ENCODE data around the gene ATP8B3.

The ATP8B3 gene, protein sequence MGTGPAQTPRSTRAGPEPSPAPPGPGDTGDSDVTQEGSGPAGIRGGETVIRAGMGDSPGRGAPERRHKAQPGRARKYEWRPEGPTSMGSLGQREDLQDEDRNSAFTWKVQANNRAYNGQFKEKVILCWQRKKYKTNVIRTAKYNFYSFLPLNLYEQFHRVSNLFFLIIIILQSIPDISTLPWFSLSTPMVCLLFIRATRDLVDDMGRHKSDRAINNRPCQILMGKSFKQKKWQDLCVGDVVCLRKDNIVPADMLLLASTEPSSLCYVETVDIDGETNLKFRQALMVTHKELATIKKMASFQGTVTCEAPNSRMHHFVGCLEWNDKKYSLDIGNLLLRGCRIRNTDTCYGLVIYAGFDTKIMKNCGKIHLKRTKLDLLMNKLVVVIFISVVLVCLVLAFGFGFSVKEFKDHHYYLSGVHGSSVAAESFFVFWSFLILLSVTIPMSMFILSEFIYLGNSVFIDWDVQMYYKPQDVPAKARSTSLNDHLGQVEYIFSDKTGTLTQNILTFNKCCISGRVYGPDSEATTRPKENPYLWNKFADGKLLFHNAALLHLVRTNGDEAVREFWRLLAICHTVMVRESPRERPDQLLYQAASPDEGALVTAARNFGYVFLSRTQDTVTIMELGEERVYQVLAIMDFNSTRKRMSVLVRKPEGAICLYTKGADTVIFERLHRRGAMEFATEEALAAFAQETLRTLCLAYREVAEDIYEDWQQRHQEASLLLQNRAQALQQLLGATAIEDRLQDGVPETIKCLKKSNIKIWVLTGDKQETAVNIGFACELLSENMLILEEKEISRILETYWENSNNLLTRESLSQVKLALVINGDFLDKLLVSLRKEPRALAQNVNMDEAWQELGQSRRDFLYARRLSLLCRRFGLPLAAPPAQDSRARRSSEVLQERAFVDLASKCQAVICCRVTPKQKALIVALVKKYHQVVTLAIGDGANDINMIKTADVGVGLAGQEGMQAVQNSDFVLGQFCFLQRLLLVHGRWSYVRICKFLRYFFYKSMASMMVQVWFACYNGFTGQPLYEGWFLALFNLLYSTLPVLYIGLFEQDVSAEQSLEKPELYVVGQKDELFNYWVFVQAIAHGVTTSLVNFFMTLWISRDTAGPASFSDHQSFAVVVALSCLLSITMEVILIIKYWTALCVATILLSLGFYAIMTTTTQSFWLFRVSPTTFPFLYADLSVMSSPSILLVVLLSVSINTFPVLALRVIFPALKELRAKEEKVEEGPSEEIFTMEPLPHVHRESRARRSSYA (N-terminal part only)

DNA sequence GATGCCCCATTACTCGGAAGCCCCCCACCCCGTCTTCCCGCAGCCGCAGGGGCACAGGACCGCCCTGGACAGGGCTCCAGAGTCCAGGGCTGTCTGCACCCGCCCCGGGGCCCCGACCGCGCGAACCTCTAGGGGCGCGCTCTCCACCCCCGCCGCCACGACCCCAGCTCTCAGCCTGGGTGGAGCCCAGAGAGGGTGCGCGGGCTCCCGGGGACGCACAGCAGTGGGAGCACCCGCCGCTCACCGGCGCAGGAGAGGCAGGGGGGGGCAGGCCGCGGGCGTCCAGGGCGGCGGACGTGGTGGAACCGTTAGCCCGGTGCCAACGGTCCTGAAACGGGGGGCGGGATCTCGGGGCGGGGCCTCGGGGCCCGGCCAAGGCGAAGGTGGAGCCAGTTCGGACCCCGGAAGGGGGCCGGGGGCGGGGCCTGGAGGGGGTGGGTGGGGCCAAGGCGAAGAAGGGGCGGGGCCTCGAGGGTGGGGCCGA is at the start of gene ATP8B3:
Gene ATP8B3, minus strand, starts transcription at position 335 of the 484 bp plus-strand sequence. CDS start 540 bp downstream, outside the sequence.
- peak; percentile 57 for DNase-seq (ENCODE audit: low read depth)

DNA sequence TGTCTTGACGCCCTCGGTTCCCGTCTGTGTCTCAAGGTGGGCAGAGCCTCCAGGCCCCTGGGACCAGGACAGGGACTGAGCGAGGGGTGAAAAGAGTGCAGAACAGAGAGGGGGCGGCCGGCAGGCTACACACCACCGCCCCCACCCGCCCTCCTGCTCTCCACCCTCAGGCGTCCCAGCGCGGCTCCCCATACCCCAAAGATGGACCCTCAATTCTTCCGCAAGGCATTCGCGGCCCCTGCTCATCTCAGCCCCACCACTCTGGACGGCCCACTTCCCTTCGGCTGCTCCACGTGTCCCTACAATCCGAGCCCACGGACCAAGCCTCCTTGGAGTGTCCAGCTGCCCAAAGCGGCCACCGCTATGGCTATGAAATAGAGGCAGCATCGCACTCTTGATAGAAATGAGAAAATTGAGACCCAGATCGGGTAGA is 49.5 kb upstream of the ATP8B3 start:
- DNase-seq (ENCODE audit: low read depth) = no peak

DNA sequence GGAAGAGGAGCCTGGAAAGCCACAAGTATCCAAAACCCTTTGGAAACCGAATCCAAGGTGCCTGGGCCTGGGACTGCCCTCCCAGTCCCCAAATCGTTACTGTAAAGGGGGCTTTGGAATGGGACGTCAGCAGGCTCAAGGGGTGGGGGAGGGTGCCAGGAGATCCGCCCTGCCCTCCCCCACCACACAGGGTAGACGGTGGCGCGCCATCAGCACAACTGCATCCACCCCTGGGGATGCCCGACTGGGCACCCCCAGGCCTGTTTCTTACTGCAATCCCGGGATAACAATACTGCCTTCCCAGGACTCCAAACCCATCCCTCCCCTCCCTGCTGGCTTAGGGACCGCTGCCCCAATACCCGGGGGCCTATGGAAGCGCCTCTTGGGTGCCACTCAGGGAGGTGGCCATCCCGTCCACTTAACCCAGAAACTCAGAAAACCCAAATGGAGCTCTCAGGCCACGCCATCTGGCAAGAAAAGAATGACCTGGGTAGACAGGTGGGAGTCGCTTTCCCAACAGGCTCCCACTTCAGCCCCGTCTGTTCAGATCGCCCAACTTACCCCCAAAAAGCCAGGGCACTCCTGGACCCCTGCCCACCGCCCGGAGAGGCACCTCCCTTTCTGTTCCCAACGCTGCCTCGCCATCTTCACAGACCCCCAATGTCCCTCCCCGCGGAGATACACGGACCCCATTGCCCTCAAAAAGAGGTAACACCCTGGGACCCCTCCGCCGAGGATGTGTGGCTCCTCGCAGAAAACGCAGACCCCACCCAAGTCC is 48.9 kb upstream of the ATP8B3 start:
- no peak for DNase-seq (ENCODE audit: low read depth)

DNA sequence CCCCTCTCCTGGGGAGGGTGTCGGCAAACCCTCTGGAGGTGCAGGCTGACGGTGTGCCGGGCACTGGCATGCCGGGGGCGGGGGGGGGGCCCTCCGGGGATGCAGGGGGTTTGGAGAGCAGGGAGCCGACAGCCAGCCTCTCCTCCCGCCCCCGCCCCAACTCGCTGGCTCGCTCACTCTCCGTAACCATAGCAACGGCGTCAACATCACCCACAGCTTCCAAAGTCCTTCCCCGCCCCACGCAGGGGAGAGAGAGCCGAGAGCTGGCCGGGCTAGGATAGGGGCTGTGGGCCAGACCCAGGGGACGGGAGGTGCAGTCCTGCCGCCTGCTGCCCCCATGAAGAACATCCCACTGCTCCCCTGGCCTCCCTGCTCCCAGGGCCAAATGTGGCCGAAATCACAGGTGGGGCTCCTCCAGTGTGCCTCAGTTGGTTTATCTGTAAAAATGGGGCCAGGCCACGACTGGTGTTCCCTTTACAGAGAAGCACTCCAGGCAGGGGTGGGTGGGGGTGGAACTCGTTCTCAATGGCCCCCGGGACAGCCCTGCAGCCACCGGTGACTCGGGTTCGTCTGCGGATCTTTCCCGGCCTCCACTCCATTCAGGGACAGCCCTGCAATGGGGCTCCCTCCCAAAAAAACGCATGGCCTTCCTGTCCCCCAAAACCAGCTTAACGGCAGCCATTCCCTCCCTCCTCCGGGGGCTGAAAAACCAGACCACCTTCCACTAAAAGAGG is 48.1 kb upstream of the ATP8B3 start:
- DNase-seq (ENCODE audit: low read depth) = peak; percentile 48

DNA sequence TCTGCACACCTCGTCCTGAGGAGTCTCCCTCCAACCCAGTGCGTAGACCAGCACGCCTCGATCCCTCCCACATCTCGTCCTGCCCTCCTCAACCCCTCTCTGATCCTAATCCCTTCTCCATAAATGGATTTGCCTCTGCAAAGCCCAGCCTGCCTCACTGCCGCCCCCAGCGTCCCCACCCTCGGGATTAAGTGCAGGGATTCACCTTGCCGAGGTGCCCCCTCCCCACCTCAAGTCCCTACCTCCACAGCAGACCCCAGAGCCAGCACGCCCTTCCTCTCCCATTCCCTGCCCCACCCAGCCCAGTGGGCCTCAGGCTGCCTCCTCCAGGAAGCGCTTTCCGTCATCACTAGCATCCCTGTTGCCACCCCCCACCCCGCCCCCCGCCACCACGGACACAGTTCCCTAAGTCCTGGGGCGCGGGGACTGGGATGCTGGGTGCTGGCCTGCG is 47.3 kb upstream of the ATP8B3 start:
- DNase-seq (ENCODE audit: low read depth) = no peak

DNA sequence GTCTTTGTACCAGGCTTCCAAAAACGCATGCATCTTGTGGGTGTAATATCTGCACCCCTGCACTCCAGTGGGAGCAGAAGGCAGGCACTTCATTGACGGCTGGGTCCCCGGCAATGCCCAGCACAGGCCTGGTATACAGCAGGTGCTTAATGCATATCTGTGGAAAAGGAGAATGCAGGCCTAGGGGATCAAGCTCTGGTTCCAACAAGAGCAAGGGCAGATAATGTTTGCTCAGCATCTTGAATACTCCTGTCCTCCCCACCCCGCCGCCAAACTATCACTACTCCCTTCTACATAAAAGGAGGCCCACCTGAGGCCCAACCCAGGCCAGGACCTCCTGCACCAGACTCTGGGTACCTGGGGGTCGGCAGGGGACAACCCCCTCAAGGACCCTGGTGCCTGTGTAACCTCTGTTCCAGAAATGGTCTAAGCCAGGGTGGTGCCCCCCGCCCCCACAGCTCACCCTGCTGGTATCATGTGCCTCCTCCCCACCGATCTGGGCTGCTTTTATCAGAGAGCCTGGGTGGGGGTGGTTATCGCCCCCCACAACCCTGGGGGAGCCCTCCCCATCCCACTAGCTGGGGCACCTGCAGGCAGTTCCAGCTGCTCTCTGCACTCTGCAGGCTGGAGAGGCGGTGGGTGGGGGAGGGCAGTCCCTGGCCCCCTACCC is 46.5 kb upstream of the ATP8B3 start:
- no peak for DNase-seq (ENCODE audit: low read depth)

DNA sequence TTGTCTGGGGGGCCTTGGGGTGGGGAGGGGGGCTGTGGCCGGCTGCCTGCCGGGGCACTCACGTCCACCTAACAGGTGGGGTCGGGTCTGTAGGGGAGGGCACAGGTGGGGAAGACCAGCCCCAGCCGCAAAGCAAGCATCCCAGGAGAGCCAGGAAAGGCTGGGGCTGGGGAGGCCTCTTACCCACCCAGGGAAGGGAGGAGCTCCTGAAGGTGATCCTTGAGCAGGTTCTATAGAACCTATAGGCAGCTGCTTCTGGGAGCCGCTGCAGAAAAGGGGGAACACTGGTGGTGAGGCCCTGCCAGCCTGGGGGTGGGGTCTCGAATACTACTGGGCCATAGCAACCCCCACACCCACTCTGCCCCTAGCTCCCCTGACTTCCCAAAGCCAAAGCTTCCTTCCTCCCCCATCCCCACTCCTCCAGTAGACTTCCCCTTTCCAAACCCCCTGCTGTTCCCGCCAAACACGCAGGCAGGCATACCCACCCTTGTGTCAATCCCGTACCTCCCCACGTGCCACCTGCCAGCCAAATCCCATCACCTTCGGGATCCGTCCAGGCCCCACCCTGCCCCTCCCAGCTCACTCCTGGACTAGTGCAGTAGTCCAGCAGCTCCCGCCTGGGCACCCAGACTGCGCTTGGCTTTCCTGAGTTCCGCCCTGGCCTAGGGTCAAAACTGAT is 45.7 kb upstream of the ATP8B3 start:
- no peak for DNase-seq (ENCODE audit: low read depth)

DNA sequence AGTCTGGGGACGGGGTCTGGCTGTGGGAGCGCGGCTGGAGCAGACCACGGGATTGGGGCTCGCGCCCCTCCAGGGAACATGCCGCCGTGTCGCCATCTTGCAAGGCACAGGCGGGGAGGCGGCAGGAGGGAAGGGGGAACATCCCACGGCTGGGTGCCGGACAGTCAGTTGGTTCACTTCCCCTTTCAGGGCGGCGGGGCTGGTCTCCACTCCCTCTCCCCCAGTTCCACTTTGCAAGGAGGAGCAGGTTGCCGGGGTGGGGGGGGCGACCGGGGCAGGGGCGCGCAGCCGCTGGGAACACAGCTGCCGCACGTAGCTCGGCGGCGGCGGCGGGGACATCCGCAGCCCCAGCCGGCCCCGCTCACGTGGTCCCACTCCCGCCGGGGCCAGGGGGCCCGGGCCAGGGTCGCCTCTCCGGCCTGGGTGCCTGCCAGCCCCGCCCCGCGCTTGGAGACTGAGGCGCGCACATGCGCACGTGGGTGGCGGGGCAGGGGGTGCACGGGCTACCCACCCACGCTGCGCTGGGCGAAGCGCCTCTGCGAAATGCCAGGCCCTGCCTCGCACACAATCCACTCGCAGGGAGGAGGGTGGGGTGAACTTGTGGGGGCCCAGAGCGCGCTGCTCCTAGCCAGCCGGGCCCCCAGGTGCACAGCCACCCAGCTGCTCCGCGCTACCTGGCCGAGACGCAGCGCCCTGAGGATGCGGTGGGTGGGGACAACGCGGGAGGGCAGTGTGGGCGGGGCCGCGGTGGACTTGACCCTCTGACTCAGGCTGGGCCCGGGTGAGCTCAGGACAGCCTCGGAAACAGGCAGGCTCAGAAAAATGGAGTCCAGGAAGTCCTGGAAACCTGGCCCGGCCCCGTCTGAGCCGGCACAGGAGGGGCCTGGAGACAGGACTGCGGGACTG is 44.9 kb upstream of the ATP8B3 start:
- no peak for DNase-seq (ENCODE audit: low read depth)

DNA sequence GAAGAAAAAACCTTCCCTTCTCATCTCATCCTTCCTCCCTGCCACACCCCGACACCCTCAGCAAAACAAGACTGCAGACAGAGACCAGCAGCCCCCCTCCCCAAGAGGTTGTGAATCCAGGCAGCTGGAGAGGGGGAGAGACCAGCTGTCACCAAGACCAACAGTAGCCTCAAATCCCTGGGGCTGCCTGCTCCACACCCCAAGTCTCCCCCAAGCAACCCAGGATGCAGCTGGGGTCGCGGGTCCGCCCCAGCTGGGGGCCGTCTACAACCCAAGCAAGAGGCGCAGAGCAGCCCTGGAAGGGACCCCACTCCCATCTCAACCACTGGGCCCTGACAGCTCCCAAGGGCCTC is 44.2 kb upstream of the ATP8B3 start:
- no peak for DNase-seq (ENCODE audit: low read depth)

DNA sequence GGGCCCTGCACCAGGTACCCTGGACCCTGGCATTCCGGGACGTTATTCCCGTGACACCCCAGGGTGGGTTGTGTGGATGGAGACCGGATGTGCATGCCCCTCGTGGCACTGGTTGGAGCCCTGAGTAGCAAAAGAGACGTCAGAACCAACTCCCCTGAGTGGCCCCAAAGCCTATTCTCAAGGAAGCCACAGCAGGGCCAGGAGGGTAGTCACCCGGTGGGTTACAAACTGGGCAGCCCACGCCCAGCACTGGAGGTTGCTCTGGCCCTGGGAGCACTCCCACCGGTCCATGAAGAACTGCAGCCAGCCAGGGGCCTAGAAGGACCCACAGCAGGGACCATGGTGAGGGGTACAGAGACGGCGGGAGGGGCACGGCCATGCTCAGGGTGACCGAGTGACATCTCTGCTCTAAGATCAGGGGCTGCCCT is 43.8 kb upstream of the ATP8B3 start:
- no peak for DNase-seq (ENCODE audit: low read depth)

DNA sequence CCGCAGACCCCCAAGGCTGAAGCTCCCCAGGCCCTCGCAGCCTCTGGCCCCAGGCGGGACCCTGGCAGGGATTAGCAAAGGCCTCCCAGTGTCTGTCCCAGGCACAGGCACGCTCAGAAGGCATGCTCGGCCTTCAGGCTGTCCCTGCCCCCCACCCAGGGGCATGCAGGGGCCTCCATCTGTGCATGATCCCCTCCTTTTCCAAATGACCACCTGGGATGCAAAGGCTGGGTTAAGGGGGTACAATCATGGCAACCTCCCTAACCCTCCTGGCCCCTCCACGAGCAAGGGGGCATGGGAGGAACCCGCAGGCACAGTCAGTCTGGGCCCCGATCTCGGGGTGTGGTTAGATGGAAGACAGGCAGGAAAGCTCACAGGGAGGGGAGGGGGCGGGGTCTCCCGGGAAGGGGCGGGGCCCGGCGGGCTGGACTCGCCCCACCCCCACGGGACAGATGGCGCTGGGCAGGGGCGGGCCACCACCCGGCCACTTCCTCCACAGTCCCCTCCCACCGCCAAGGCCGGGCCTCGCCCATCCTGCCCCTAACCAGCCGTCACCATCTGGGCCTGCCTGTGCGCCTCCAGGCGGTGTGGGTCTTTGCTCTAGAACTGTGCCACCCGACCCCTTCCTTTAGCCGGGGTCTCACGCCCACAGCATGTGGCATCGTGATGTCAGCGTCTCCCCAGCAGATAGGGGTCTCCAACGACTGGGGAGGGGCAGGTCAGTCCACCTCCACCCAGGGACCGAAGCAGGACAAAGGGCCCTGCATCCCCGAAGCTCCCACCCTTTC is 43.2 kb upstream of the ATP8B3 start:
- peak; percentile 71 for DNase-seq (ENCODE audit: low read depth)

DNA sequence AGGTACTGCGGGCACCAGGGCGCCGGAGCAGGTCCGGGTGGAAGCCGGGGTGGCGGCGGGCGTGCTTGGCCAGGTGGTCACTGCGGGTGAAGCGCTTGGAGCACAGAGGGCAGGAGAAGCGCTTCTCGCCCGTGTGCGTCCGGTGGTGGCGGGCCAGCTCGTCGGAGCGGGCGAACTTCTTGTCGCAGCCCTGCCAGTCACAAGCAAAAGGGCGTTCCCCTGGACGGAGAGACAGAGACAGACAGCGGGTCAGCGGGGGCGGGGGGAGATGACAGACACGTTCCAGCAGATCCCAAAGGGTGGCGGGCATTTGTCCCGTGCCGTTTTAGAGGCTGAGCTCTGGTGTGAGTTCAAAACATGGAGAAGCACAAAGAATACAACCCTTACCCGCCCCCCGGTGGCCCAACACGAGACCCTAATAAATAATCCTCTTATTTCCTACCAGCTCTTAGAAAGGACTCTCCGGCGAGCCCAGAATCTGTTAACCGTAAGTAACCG is 42.5 kb upstream of the ATP8B3 start:
- DNase-seq (ENCODE audit: low read depth) = no peak

DNA sequence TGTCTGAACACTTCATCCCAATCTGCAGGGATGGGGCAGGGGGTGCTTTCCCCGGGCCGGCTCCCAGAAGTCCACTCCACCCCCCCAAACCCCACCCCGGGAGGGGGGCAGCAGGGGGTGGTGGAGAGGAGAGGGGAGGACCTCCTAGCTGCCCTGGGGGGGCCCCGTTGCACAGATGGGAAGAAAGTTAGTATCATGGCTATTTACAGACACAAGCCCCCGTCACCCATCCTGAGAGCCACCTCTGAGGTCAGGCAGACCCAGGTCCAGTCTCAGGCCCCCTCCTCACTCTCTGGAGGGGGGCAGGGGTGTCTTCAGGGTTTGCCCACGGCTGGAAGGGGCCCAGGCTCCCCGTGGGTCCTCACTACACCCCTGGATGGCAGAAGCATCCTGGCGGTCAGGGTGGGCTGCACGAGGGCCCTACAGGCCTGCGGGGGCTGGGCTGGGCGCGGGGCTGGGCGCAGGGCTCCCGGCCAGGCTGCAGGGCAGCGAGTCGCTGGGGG is 42.0 kb upstream of the ATP8B3 start:
- no peak for DNase-seq (ENCODE audit: low read depth)

DNA sequence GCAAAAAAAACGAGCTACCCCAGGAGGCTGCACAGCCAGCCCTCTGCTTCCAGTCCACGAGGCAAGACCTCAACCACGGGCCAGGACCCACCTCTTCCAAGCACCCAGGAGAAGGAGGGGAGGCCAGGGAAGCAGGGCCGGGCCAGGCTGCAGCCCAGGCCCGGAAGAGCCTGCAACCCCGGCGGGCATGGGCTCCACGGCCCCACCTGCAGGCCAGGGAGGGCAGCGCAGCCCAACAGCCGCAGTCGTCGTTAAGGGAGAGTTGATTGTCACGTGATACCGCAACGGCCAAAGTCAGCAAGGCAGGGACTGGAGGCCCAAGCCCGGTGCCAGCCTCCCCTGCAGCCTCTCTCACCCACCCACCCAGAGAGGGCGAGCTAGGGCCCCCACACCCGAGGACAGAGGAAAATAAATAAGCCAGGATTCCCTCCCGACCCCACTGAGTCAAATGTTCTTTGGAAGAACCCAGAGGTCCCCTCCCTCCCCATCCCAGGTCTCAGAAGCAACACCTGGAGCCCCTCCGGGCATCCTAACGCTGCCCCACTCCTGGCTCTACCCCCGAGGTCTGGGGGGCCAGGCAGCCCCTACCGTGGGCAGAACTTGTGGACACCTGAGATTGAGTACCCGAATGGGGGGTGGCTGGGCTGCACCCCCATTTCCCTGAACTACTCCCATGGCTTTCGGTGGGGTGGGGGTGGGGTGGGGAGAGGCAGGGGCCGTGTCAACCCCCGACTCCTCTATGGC is 41.4 kb upstream of the ATP8B3 start:
- peak; percentile 72 for DNase-seq (ENCODE audit: low read depth)

DNA sequence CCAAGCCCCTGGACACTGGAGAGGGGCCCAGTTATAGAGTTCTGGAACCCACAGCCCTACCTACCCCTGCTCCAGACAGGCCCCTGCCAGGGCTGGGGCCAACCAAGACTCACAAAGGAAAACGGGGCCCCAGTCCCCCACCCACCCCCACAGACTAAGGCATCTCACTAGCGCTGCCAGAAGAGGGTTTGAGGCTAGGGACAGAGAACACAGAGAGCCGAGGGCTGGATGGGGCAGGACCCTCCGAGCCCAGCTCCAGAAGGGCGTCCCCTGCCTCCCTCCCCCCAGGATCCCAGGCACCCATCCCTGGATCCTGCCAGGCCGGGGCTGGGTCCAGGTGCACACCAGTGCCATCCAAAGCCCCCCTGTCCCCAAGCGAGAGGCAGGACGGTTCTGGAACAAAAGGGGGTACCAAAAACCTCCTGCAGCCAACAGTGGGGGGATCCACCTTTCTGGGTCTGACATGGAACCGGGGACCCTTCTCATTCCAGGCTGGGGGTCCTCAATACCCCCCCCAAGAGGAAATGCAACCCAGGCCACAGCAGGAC is 40.6 kb upstream of the ATP8B3 start:
- no peak for DNase-seq (ENCODE audit: low read depth)

All from activated T-cell treated with anti-CD3 and anti-CD28 coated beads for 1 hour (primary cell).